Measurements from ENCODE around the gene MAP2K3.

The MAP2K3 gene

DNA sequence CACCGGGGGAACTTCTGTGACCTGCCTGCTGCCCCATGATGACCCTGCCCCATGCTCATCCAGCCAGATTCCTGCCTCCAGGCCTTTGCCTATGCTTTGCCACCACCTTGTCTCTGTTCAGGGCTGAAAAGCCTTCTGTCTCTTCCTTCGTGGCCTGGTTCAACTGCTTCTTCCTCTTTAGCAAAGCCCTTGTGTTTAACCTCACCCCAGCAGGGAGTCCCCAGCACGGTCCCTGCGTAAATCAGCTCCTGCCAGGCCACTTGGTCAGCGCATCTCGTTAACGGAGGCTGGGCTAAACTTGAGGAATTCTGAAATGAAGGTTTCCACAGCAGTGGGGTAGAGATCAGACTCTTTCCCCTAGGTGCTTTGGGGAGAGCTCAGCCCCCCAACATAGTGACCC lies 75.5 kb downstream of the MAP2K3 start:
- Mint-ChIP-seq H3K9me3 (ENCODE audit: low read depth) (no peaks in the 10 kb centered on the region), H3K27me3 (no peaks in the 10 kb centered on the region), H3K36me3 (no peaks in the 10 kb centered on the region), H3K4me3 (no peak overlapping the region), H3K27ac (no peak overlapping the region), H3K4me1 (ENCODE audit: low read depth) (no peaks in the 10 kb centered on the region)

- H3K4me3 Mint-ChIP-seq = no peak overlapping the region
- H3K27ac Mint-ChIP-seq = no peak overlapping the region
- no peaks in the 10 kb centered on the region for H3K36me3 Mint-ChIP-seq
- H3K9me3 Mint-ChIP-seq (ENCODE audit: low read depth) = no peaks in the 10 kb centered on the region
- no peaks in the 10 kb centered on the region for H3K27me3 Mint-ChIP-seq
- H3K4me1 Mint-ChIP-seq (ENCODE audit: low read depth) = no peaks in the 10 kb centered on the region
Measured at GRCh38 chr17:21361020-21361809, 76.7 kb downstream of the MAP2K3 start.

GRCh38 chr17:21362331-21362931 lies 77.9 kb downstream of the MAP2K3 start:
- Mint-ChIP-seq H3K4me1 (ENCODE audit: low read depth) (no peaks in the 10 kb centered on the region), H3K27ac (no peak overlapping the region), H3K9me3 (ENCODE audit: low read depth) (no peaks in the 10 kb centered on the region), H3K4me3 (no peak overlapping the region), H3K36me3 (no peaks in the 10 kb centered on the region), H3K27me3 (no peaks in the 10 kb centered on the region)

- no peaks in the 10 kb centered on the region for H3K27me3 Mint-ChIP-seq
- no peaks in the 10 kb centered on the region for H3K9me3 Mint-ChIP-seq (ENCODE audit: low read depth)
- H3K4me3 Mint-ChIP-seq = no peak overlapping the region
- no peaks in the 10 kb centered on the region for H3K4me1 Mint-ChIP-seq (ENCODE audit: low read depth)
- no peak overlapping the region for H3K27ac Mint-ChIP-seq
- H3K36me3 Mint-ChIP-seq = no peaks in the 10 kb centered on the region
Measured at GRCh38 chr17:21363776-21364642, 79.5 kb downstream of the MAP2K3 start.
